ENCODE data around the gene JPT1. TPM values are rescaled to one million over a fixed set of nuclear protein-coding genes. Genes with fewer than 3 reads are reported as not detected.

JPT1 gene
- total RNA-seq, 4 donors from 2014 or later, result 15.1 to 23.4 (median 17.7) TPM

GRCh38 chr17:75118307-75118706 lies 36.0 kb downstream of the JPT1 start:
- Histone ChIP-seq H3K27ac (no peak overlapping the region), H3K4me3 (replicated peaks in 1 of 3) (no peak overlapping the region), H3K4me1 (peaks cover 4 to 26% of the 10 kb centered on the region in 2 donors), H3K27me3 (no peaks in the 10 kb centered on the region), H3K9me3 (no peaks in the 10 kb centered on the region), H3K36me3 (no peaks in the 10 kb centered on the region)
- DNase-seq, result no peak
- intact Hi-C loops (cut with DNase I), result no loop called here
- WGBS, 2 donors, result 90 to 91% methylated on average over 14 of the region's 14 CpGs
- TF ChIP-seq CTCF (IDR thresholded peaks at IDR 0.05) (no peak), POLR2A (IDR thresholded peaks at IDR 0.05) (no peak)

GRCh38 chr17:75116737-75117136 lies 37.6 kb downstream of the JPT1 start:
- intact Hi-C loops (cut with DNase I), result no loop called here
- Histone ChIP-seq H3K27ac (no peak overlapping the region), H3K36me3 (no peaks in the 10 kb centered on the region), H3K9me3 (no peaks in the 10 kb centered on the region), H3K4me1 (peaks cover 4 to 30% of the 10 kb centered on the region in 2 donors), H3K27me3 (no peaks in the 10 kb centered on the region), H3K4me3 (replicated peaks in 1 of 3) (no peak overlapping the region)
- DNase-seq, result peak; percentile 24 to 36
- TF ChIP-seq CTCF (IDR thresholded peaks at IDR 0.05), result no peak
- 66 to 71% methylated on average over 9 of the region's 9 CpGs for WGBS, 2 donors

- no peaks in the 10 kb centered on the region for H3K36me3 ChIP-seq
- DNase-seq, result no peak
- no peaks in the 10 kb centered on the region for H3K27me3 ChIP-seq
- TF ChIP-seq POLR2A (IDR thresholded peaks at IDR 0.05) (no peak), CTCF (IDR thresholded peaks at IDR 0.05) (no peak)
- intact Hi-C loops (cut with DNase I), result no loop called here
- H3K27ac ChIP-seq, result no peak overlapping the region
- H3K4me1 ChIP-seq, result peaks cover 10 to 40% of the 10 kb centered on the region in 2 donors
- no peaks in the 10 kb centered on the region for H3K9me3 ChIP-seq
- H3K4me3 ChIP-seq (replicated peaks in 1 of 3), result no peak overlapping the region
These were observed 38.8 kb downstream of the JPT1 start for GRCh38 chr17:75115555-75115954.

GRCh38 chr17:75114552-75115314 lies 39.6 kb downstream of the JPT1 start:
- H3K4me1 ChIP-seq, result peaks cover 15 to 43% of the 10 kb centered on the region in 2 donors
- DNase-seq, result no peak
- WGBS, 2 donors, result 43 to 48% methylated on average over 19 of the region's 19 CpGs
- peak overlapping the region in 2 of 3 donors; percentile 6 to 16 for H3K4me3 ChIP-seq (replicated peaks in 1 of 3)
- intact Hi-C loops (cut with DNase I), result loop anchor here (5.0 kb wide), 3 partner anchors 52 to 152 kb away; partner anchors contain the start of gene SUMO2
- no peak for TF ChIP-seq POLR2A (IDR thresholded peaks at IDR 0.05)
- no peak for TF ChIP-seq CTCF (IDR thresholded peaks at IDR 0.05)
- H3K27ac ChIP-seq, result peak overlapping the region; percentile 63 to 82 (median 67)
- H3K9me3 ChIP-seq, result no peaks in the 10 kb centered on the region
- no peaks in the 10 kb centered on the region for H3K27me3 ChIP-seq
- no peaks in the 10 kb centered on the region for H3K36me3 ChIP-seq

GRCh38 chr17:75113798-75114551 lies 40.3 kb downstream of the JPT1 start:
- TF ChIP-seq POLR2A (IDR thresholded peaks at IDR 0.05) (no peak), CTCF (IDR thresholded peaks at IDR 0.05) (peak; percentile 62 to 97 (median 92))
- DNase-seq, result peak; percentile 90 to 92
- intact Hi-C loops (cut with DNase I), result loop anchor here (5.0 kb wide), 3 partner anchors 52 to 152 kb away; partner anchors contain the start of gene SUMO2
- Histone ChIP-seq H3K27ac (peak overlapping the region; percentile 63 to 82 (median 67)), H3K36me3 (no peaks in the 10 kb centered on the region), H3K27me3 (no peaks in the 10 kb centered on the region), H3K9me3 (no peaks in the 10 kb centered on the region), H3K4me1 (peaks cover 20 to 49% of the 10 kb centered on the region in 2 donors), H3K4me3 (replicated peaks in 1 of 3) (peak overlapping the region in 2 of 3 donors; percentile 6 to 16)
- 2 to 5% methylated on average over 12 to 20 of the region's 22 CpGs for WGBS, 2 donors
